Measurements from ENCODE around the gene MAPK13.

DNA sequence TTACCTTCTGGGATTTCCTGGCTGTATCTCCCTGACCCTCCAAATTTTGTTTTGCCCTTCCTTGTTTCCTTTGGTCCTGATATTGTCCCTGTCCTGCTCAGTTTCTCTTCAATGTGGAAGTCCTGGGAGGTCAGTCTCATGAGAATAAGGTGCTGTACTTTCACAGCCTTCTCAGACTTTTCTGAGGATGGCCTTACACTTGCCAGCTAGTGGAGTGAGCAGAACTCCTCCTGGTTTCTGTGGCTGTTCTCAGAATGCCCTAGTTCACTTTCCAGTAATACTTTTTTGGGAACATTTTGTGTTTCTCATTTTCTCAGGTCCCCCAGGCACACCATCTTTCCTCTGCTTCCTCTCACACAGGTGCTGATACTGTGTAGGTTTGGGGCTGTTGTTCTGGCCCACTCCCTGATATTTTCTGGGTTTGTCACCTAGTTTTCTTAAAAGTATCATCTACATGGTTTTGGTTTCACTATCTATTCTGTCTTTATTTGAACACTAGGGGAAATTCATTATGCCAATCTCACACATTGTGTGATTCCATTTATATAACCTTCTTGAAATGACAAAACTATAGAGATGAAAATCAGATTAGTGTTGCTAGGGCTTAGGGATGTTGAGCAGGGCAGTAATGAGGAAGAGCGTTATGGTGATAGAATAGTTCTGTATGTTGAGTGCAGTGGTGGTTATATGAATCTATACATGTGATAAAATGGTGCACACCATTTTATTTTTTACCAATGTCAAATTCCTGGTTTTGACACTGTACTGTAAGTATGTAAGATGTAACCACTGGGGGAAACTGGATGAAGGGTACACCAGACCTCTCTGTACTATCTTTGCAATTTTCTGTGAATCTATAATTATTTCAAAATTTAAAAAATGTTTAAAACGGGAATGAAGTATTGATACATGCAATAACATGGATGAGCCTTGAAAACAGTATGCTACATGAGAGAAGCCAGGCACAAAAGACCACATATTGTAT is 39.0 kb downstream of the MAPK13 start:
- TF ChIP-seq POLR2A (IDR thresholded peaks at IDR 0.05; ENCODE audit: low read length) = no peak
- TF ChIP-seq GATA1 (IDR thresholded peaks at IDR 0.05; ENCODE audit: low read depth, low read length) = no peak
